GM18861 (cell line): ENCODE results near the gene MZT1.
"Not testable (repeated sequence)": the region's sequence is repeated elsewhere in the genome, so short reads cannot be mapped to it uniquely, and the experiment has no call there.

Experiments used
- ATAC-seq: cut with Tn5 transposase; IDR thresholded peaks from one replicate; pipeline ENCODE4 v1.9.1; 2021; ENCODE audit not compliant: unreplicated experiment

MZT1 gene, protein sequence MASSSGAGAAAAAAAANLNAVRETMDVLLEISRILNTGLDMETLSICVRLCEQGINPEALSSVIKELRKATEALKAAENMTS

DNA sequence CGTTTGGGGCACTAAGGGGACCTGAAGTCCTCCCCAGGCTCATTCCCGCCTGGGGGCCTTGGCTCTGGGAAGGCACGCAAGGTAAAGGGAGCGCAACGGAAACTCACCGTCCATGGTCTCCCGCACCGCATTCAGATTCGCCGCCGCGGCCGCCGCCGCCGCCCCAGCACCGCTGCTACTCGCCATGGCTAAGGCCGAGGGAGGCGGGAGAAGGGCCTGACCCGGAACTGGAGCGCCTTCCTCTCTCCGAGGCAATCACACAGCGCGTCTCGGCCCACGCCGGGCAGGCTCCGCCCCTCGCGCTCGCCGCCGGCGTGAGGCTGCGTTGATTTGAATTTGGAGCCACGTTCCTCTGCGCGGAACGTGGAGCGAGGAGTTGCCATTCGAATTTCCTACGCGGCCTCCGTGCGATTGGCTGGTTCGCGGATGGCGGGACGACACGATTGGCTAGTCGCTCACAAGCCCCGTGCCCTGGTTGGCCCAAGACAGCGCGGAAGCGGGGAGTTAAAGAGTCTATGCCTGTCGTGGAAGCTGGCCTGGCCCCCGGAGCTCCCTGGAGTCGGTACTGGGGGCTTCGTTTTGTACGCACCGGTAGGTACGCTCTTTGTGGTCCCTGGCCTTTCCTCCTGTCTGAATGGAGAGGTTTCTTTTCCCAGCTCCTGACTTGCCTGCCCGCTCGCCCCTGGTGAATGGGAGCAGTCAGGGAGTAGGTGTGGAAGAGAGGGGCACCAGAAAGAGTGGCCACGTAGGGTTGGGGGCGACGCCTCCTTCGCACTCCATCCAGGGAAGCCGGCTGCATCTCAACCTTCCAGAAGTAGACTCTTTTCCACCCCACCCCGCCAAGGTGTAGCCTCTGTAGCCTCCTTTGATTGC lies at the start of gene MZT1, which contains the start of gene BORA:
MZT1 (minus strand) TSS at position 213 of the 873 bp plus-strand sequence; CDS start at position 186, 27 bp downstream.
BORA (plus strand) TSS at position 507 of the 873 bp plus-strand sequence. CDS start 1,018 bp downstream, outside the sequence.
- ATAC-seq = peak; percentile 94

DNA sequence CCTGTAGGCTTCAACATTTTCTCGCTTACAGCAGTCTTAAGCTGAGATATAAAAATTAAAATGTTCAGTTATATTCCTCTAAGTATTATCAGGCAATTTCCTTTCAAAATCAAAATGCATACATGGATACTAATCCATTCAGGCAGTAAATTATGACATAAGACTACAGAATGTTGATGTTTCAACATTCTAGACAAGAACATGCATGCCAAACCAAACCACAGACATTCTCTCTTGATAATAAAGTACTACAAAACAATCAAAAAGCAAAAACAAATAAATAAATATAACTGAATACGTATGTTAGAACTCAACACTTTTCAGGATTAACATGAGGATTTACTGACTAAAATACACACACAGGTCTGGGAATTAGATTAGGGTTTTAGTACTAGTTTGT lies 46.6 kb upstream of the MZT1 start:
- ATAC-seq = no peak

DNA sequence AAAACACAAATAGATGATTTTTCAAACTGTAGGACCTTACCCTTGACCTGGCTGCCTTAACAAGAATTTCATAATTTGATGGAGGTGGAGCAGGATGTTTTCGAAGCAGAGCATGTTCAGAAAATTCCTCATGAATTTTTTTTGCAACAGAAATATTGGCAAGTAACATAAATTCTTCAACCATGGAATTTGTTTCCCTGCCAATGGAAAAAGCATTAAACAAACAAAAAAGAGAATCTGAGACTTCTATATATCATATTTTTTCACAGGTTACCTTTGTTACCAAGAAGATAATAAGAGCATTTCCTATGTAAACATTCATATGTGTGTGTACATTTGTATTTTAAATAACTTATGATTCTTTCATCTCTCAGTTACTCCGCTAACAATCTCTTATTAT lies 36.0 kb upstream of the MZT1 start:
- ATAC-seq = no peak

DNA sequence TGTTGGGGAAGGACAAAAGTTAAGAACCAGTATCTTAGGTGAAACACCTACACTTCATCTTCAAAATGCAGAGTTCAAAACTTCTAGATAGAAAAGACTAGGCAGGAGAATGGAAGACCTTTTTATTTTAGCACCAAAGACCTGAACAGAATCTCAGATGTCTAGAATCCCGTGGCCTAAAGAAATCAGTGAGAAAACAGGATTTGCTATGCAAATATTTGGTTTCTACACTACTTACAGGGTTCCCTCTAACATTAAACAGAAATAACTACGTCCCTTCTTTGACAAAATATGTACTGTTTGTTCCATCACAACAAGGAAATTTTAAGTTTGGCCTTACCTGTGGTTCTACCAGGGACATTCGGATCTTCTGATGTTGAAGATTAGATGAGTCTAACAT lies 32.8 kb upstream of the MZT1 start:
- ATAC-seq = no peak

DNA sequence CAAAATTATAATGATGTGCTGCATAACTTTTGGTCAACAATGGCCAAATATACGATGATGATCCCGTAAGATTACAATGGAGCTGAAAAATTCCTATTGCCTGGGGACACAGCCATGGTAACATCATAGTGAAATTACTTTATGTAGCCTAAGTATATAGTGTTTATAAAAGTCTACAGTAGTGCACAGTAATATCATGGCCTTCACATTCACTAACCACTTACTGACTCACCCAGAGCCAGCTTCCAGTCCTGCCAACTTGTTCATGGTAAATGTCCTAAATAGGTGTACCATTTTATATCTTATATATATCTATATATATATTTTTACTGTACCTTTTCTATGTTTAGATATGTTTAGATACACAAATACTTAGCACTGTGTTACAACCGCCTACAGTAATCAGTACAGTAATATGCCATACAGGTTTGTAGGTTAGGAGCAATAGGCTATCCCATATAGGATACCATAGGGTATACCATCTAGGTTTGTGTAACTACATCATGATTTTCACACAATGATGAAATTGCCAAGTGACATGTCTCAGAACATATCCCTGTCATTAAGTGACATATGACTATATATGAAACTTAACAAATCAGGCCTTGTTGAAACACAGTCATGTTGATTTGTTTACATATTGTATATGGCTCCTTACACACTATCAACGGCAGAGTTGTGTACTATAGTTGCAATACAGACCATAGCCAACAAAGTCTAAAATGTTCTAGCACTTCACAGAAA lies 30.5 kb upstream of the MZT1 start:
- no peak for ATAC-seq

DNA sequence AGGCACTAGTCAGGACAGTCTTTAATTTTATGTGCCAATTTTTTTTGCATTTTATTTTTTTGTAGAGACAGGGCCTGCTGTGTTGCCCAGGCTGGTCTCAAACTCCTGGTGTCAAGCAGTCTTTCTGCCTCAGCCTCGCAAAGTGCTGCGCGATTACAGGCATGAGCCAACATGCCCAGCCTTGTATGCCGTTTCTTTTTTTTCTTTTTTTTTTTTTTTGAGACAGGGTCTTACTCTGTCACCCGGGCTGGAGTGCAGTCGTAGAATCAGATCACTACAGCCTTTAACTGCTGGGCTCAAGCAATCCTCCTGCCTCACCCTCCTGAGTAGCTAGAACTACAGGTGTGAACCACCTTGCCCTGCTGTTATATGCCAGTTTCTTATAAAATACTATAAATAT lies 26.7 kb upstream of the MZT1 start:
- no peak for ATAC-seq

DNA sequence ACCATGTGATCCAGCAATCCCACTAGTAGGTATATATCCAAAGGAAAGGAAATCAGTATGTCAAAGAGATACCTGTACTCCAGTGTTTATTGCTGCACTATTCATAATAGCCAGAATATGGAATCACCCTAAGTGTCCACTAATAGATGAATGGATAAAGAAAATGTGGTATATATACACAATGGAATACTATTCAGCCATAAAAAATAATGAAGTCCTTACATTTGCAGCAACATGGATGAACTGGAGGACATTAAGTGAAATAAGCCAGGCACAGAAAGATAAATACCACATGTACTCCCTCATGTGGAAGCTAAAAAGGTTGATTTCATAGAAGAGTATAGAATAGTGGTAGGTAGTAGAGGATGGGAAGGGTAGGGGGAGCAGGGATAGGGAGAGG lies 23.8 kb upstream of the MZT1 start:
- no peak for ATAC-seq

DNA sequence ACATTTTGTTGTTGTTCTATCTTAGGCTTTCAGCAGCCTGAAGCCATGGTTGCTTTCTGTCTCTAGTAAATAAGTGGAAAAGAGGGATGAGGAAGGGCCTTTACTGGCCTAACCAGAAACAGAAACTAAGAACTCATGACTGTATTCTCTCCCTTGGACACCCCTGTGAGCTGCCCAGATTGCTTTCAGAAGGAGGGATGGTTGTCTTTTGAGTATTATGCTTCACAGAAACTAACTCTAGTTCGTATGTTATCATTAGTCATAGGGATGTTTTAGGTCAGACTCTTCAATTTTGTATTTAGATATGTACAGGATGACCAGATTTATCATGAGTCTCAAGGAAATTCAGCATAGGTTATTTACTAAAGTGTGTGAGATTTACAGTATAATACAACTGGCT lies 17.8 kb upstream of the MZT1 start:
- ATAC-seq = peak; percentile 58

DNA sequence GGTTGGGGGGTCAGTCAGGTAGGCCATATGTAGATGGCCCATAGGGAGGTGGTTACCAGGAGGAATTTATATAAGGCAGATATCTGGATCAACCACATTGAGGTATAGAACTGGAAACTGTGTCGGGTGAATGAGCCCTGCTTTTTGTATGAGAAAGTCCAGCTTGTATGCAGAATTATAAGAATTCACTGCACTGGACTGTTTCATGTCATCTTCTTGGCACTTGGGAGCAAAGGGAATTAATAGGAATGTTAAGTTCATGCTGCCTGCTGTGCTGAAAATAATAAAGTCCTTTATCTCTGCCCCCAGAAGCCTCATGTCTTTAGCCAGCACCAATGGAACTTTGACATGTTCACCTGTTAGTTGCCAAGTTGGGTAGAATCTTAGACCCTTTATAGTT lies 12.6 kb upstream of the MZT1 start:
- no peak for ATAC-seq

DNA sequence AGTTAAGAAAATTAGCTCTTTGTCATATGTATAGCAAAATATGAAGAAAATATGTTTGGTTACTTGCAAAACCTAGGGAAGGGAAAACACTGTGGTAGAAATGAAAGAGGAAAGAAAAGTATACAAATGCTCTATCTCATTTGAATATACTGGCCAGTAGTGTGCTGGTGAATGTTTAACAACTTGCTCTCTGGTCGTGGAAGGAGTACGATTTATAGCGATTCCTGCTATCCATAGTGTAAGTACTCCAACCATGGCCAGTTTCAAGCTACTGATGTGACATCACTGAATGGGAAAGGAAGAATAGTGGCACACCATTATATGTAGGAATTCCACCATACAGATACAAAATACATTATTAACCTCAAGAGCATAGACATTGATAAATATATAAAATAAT lies 9.6 kb upstream of the MZT1 start:
- no peak for ATAC-seq

DNA sequence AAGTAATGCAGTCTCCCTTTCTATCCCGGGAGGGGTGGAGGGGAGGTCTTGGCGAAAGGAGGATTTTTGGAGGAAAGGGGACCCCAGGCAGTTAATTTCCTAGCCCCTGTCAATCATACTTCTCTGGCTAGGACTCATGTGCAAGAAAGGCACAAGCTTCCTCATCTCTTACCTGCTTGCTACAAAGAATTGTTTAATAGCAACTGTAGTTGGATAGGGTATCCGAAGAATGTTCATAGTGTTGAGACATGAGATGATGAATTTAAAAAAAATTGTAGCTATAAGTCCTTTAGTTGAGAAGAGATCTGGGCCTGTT lies 819 bp upstream of the MZT1 start:
- no peak for ATAC-seq

DNA sequence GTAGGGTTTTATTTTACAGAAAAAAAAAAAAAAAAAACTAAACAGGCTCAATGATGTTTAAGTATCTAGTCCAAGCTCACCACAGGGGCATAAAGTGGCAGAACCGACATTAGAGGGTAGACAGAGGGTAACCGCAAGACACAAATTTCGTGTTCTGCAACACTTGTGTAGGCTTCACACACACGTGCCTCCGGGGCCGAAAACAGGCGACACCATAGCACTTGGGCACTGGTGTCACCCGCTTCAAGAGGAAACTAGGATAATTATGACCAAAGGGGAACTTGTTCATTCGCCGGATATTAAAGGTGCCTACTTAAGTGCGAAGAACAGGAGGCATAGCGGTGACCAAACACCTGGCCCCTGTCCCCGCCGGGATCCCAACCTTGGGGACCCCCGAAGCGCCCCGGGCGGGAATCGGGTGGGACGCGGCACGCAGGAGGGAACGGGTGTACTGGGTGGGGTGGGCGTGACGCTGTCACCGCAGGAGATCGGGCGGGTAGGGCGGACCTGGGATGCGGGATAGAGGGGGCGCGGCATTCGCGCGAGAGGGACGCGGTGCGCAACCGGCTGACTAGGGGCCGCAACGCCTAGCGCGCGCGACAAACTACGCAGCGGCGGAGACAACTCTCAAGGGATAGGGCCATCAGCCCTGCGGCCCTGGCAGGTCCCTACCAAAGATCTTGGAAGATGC lies 558 bp downstream of the MZT1 start:
- ATAC-seq = peak; percentile 9

DNA sequence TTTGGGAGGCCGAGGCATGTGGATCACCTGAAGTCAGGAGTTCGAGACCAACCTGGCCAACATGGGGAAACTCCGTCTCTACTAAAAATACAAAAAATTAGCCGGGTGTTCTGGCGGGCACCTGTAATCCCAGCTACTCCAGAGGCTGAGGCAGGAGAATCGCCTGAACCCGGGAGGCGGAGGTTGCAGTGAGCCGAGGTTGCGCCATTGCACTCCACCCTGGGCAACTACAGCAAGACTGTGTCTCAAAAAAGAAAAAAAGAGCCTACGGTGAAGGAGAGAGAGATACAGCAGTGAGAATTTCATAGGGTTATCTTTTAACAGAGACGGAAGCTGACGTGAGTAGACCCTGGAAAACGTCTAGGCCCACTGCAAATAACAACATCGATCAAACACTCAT lies 1.2 kb downstream of the MZT1 start:
- ATAC-seq = not testable (repeated sequence)

DNA sequence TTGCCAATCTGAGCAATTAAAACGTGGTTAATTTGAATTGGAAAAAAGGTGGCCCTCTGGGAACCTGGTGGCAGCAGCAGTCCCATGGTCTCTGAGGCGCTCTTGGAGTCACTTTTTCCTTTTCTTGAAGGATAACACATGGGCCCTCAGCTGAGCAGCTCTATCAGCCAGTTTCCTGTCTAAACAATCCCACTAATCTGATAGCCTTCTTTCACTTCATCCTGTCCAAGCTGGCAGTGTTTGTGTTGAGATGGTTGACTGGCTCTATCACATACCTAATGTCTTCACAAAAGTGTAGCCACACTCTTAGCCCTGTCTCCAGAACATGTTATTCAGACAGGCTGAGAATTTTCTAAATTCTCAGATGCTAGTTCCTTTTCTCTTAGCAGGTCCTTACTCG lies 10.7 kb downstream of the MZT1 start:
- no peak for ATAC-seq

DNA sequence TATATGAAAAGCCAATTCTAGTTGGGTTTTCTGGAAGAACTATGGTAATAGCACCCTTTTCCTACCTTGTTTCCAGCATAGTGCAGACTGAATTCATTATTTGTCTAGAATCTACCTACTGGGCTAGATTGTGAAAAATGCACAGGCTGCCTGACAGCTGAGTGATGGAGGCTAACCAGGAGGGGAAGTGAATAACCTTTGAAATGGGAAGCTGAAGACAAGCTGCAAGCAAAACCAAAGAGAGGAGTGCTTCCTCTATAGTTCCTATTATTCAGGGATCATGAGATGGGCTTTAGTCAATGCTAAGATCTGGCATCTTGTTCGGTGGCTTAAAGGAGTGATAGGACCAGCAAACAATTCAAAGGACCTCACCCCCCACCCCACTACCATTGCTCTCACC lies 26.9 kb downstream of the MZT1 start:
- no peak for ATAC-seq

DNA sequence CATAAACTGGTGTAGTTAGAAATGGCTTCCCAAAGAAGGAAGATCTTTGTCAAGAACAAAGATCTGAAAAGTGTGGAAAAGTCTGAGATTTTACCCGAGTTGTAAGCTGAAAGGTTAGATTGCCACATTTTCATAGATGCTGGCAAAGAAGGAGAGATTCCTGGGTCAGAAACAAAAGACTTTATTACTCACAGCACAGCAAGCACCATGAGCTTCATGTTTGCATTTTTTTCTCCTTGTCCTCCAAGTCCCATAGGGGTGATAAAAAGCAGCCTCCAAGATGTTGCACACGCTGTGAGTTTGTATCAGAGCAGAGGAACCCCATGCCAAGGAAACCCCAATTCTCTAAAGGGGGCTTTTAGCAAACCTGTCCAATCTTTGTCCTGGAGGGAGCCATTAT lies 29.3 kb downstream of the MZT1 start:
- ATAC-seq = no peak

DNA sequence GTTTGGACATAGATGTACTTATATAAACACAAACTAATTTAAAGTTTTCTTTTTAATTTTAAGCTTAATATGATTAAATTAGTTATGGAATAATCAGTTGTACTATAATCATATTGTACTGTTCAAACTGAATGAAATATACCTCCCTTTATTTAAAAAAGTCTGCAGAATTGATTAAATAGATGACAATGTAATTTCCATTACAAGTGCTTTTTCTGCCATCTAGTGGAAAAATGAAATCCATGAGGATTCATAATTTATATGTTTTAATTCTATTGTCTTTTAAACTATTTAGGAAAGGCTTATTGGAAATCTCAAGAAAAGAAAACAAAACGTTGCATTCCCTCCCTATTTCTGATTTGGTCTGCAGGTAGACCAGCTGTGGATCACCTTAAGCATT lies 30.9 kb downstream of the MZT1 start:
- no peak for ATAC-seq

DNA sequence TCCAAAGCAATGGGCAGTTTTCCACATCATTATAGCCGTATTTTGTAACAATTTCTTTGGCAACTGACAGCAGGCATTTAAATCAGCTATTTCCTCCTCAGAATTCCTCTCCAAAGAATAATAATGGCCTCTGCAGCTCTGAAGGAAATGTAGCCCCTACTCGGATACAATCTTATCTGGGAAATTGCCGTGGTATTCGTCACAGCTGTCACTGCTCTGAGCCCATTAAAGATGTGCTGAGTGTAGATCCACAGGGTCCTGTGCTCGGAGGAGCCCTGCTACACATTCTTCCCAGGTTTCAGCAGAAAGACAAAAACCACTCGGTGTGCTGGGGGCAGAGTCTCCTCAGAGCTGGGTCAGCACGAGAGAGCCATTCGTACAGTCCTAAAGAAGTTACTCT lies 33.1 kb downstream of the MZT1 start:
- no peak for ATAC-seq

DNA sequence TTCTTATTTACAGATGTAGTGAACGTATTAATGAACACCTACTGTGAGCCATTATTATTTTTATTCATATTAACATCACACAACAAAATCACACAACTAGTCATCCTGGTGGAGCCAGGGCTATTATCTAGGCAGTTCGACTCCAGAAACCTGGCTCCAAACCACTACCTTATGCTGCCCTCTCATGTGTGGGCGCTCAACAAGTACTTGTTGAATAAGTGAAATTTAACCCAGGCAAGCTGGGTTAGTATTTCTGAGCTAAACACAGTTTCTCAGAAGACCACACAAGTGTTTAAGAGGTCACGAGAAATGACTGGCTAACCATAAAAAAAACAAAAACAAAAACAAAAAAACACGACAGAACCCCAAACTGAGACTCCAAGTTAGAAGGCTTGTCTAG lies 33.6 kb downstream of the MZT1 start:
- no peak for ATAC-seq

DNA sequence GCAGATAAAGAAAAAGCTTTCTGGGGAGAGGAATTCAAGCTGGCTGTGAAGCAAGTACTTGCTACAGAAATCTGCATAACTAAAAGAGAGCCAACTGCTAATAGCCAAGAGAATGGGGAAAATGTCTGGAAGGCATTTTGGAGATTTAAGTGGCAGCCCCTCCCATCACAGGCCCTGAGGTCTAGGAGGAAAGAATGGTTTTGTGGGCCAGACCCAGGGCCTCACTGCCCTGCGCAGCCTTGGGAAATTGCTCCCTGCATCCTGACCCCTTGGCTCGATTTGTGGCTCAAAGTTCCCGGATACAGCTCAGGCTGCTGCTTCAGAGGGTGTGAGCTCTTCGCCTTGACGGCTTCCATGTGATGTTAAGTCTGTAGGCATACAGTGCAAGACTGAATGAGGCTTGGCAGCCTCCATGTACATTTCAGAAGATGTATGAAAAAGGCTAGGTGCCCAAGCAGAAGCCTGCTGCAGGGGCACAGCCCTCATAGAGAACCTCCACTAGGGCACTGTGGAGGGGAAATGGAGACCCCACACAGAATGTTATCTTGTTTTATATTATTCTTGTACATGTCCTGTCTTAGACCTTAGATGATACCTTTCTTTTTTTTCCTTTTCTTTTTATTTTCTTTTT lies 34.4 kb downstream of the MZT1 start:
- ATAC-seq = no peak

DNA sequence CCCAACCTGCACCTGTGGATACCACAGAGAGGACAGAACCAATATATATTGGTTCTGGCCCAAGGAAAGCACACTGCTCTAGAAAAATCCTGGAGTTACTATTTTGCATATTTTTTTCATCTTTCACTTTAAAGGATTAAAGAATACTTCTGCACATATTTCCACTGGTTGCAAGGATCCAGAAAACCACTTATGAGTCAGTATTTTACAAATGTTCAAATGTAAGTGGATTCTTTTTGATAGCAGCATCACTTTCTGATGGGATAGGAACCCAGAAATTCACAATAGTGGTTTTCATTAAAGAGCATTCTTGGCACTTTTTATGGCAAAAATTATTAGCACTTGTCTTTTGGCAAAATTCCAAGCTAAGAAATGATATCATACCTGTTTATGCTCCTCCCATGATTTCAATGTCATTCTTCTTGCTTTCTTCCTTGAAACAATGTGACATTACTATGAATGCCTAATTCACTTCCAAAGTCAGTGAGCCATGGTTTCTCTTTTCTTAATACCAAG lies 38.2 kb downstream of the MZT1 start:
- ATAC-seq = no peak
